HFF-Myc (cell line): ENCODE measurements around the gene SUPT16H.

Source experiments
- DNase-seq: peaks from one replicate; pipeline ENCODE4 v3.0.0-alpha.2; 2011; ENCODE audit warnings: low read depth; ENCODE audit errors: extremely low read depth
- H3K4me3 ChIP-seq: replicated peaks from 2 replicates; pipeline ENCODE4 v1.5.1; 2011; ENCODE audit warnings: low read depth, mild to moderate bottlenecking, control low read depth, low read length
- CTCF ChIP-seq: IDR thresholded peaks from 2 replicates; pipeline ENCODE4 v1.5.1; 2012; ENCODE audit warnings: mild to moderate bottlenecking, low read depth, low read length, control low read depth; ENCODE audit errors: missing control alignments

The SUPT16H gene

GRCh38 chr14:21414137-21414631 is 30.4 kb upstream of the SUPT16H start:
- no peak overlapping the region for H3K4me3 ChIP-seq
- no peak for TF ChIP-seq CTCF
- DNase-seq, result no peak

GRCh38 chr14:21408147-21408546 is 24.3 kb upstream of the SUPT16H start:
- H3K4me3 ChIP-seq, result no peak overlapping the region
- no peak for DNase-seq
- no peak for TF ChIP-seq CTCF

GRCh38 chr14:21406213-21406612 is 22.4 kb upstream of the SUPT16H start:
- TF ChIP-seq CTCF, result no peak
- no peak for DNase-seq
- H3K4me3 ChIP-seq, result no peak overlapping the region

GRCh38 chr14:21405097-21405496 is 21.3 kb upstream of the SUPT16H start:
- no peak for TF ChIP-seq CTCF
- no peak overlapping the region for H3K4me3 ChIP-seq
- no peak for DNase-seq

- TF ChIP-seq CTCF, result no peak
- no peak for DNase-seq
- H3K4me3 ChIP-seq, result no peak overlapping the region
These were observed 15.6 kb upstream of the SUPT16H start for GRCh38 chr14:21399311-21399870.

GRCh38 chr14:21398901-21399300 is 15.1 kb upstream of the SUPT16H start:
- TF ChIP-seq CTCF, result no peak
- DNase-seq, result no peak
- no peak overlapping the region for H3K4me3 ChIP-seq

GRCh38 chr14:21395450-21395849 is 11.6 kb upstream of the SUPT16H start:
- DNase-seq, result no peak
- no peak overlapping the region for H3K4me3 ChIP-seq
- no peak for TF ChIP-seq CTCF
